G401.6 (cell line): ENCODE measurements around the gene MYOCOS.
"Not testable (repeated sequence)": the region's sequence is repeated elsewhere in the genome, so short reads cannot be mapped to it uniquely, and the experiment has no call there.

Experiments
- FAIRE-seq: peaks from 2 replicates; lab custom pipeline; 2012; peaks lifted over from hg19 to GRCh38; lab: Jason Lieb, UNC

MYOCOS gene

GRCh38 chr1:171627020-171627419 lies 5.0 kb downstream of the MYOCOS start:
- no peak for FAIRE-seq

DNA sequence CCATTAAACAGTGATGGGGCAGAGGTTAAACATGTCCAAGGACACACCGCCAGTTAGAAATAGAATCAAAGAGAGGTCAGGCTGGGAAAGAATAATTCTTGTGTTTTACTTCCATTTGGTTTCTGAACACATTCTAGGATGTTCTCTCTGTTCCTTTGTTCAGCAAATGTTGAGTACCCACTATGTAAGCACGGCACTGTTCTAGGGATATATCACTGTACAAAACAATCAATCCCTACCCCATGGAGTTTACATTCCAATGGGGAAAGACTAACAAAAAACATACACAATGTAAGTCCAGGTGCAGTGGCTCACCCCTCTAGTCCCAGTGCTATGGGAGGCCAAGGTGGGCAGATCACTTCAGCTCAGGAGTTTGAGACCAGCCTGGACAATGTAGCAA lies 6.2 kb downstream of the MYOCOS start:
- FAIRE-seq, result no peak

- FAIRE-seq, result no peak
Measured at GRCh38 chr1:171635661-171636060, 13.6 kb downstream of the MYOCOS start.

DNA sequence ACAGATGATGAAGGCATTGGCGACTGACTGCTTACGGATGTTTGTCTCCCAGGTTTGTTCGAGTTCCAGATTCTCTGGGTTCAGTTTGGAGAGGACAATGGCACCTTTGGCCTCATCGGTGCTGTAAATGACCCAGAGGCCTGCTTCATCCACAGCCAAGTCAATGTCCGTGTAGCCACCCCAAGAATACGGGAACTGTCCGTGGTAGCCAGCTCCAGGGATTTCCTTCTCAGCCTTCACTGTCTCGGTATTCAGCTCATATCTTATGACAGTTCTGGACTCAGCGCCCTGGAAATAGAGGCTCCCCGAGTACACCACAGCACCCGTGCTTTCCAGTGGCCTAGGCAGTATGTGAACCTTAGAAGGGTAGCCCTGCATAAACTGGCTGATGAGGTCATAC lies 14.1 kb downstream of the MYOCOS start:
- FAIRE-seq, result no peak

- no peak for FAIRE-seq
Measured at GRCh38 chr1:171637928-171638576, 16.0 kb downstream of the MYOCOS start.

DNA sequence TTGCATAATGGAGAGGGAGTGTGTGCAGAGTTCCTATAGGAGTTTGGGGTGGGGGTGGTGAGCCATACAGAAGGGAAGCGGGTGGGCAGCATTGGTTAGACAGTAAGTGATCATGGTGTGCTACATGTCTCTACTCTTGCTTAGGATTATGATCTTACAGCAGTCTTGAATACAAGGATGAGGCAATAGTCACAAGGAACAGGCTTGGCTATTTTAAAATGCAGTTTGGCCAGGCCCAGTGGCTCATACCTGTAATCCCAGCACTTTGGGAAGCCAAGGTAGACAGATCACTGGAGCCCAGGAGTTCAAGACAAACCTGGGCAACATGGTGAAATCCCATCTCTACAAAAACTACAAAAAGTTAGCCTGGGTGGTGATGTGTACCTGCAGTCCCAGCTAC lies 18.2 kb downstream of the MYOCOS start:
- FAIRE-seq, result no peak

DNA sequence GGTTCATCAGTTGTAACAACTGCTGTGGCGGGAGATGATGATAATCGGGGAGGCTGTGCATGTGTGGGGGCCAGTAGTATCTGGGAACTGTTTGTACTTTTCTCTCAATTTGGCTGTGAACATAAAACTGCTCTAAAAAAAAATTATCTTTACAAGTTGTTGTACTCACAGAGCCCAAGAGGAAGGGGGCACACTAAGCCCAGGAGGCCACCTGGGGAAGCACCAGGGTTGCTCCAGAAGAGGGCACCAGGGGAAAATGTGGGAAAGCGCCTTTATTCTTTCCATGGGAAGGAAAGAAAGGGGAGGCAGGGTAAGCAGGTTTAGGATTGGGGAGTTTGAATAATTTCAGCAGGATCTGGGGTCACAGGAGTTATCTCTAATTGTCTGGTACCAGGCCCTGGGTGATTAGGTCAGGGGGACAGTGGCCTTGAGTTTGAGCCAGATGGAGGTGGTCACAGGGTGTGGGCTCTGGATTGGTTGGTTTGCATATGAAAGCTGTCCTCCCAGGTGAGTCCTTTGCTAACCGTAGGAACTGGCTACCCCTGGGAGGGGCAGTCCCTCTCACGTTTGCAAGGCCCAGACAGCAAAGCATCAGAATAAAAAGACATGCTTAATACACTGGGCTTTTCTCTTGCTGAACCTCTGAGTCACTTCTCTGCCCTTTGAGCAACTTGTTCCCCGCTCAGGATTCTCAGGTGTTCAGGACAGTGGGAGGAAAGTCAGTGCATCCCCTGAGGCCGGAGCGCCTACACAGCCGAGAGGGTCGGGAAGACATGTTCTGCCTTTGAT lies 19.2 kb downstream of the MYOCOS start:
- FAIRE-seq, result no peak

GRCh38 chr1:171642197-171642596 lies 20.2 kb downstream of the MYOCOS start:
- FAIRE-seq, result no peak

DNA sequence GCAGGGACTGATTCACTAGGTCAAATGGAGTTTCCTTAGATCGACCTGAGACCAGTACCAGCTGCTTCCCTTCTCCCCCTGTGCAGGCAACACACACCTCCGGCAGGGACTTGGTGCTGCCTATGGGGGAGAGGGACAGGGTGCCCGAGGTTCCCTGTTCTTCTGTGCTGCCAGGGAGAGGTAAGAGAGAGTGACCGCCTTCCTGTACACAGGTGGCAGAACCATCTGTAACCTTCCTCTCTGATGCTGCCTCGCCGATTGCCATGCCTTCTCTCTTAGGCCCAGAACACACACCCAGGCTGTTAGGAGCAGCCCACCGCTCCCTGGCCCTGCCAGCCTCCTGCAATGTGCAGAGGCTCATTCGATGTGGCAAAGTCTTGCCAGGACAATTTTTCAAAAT lies 21.1 kb downstream of the MYOCOS start:
- FAIRE-seq, result no peak

DNA sequence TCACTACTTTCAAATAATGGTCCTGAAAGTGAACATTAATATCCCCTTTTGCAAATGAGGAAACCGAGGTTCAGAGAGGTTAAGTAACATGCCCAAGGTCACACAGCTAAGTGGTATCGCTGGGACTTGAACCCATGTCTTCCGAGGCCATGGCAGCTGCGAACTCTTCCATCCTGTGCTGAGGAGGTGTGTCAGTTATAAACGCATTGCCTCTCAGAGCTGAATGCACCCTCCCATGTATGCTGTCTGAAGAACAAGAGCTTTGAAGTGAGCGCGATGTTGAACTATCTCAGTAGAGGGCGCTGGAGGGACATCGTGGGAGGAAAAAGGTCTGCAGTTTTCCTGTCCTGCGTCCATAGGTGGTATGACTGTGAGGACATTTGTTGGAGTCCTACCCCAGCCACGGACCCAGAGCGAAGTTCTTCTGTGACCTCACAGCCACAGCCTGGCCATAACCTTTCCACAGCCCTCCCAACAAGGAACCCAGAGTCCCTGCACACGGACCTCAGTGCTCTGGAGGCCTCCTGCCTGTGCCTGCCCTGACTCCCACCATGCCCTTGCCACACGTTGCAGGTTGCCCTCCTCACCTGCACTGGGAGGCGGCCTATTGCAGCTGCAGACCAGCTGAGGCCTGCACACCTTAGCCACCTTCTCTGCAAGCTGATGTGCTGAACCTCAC lies 22.9 kb downstream of the MYOCOS start:
- FAIRE-seq, result peak; percentile 90

GRCh38 chr1:171645553-171646248 lies 23.7 kb downstream of the MYOCOS start:
- no peak for FAIRE-seq

GRCh38 chr1:171646249-171646560 lies 24.2 kb downstream of the MYOCOS start:
- FAIRE-seq, result no peak

GRCh38 chr1:171652234-171652822 lies 30.3 kb downstream of the MYOCOS start, which contains the start of gene MYOC:
MYOC (minus strand) TSS chr1:171652688; CDS start chr1:171652611, 77 bp downstream.
- FAIRE-seq, result no peak

- no peak for FAIRE-seq
Measured at GRCh38 chr1:171653796-171654195, 31.8 kb downstream of the MYOCOS start.

GRCh38 chr1:171654201-171654941 lies 32.3 kb downstream of the MYOCOS start:
- no peak for FAIRE-seq

- FAIRE-seq, result no peak
Measured at GRCh38 chr1:171654942-171655745, 33.1 kb downstream of the MYOCOS start.

- no peak for FAIRE-seq
Measured at GRCh38 chr1:171655746-171656116, 33.7 kb downstream of the MYOCOS start.

GRCh38 chr1:171656206-171656605 lies 34.2 kb downstream of the MYOCOS start:
- FAIRE-seq, result not testable (repeated sequence)

- no peak for FAIRE-seq
Measured at GRCh38 chr1:171661076-171661650, 39.1 kb downstream of the MYOCOS start.

- no peak for FAIRE-seq
Measured at GRCh38 chr1:171663036-171663853, 41.2 kb downstream of the MYOCOS start.
